OCI-LY1 (cell line): ENCODE data around the gene ATP2B2.

ENCODE experiments used
- H2AFZ ChIP-seq: fragments of 200-600 bp; sonication (generic), shearing (Covaris generic); 2 replicates; pipeline ENCODE4 v1.6.0; 2014; ENCODE audit warnings: antibody characterized with exemption, mild to moderate bottlenecking, low read length
- H3F3A ChIP-seq: fragments of 200-600 bp; sonication (generic), shearing (Covaris generic); 2 replicates; pipeline ENCODE4 v1.6.0; 2014; ENCODE audit warnings: mild to moderate bottlenecking, antibody characterized with exemption, low read length, moderate library complexity; ENCODE audit not compliant: insufficient read depth
- H3K27ac ChIP-seq: fragments of 200-600 bp; sonication (generic); 2 replicates; pipeline ENCODE4 v1.5.1; 2014; ENCODE audit warnings: low read length, mixed run types, mild to moderate bottlenecking, low read depth; ENCODE audit not compliant: poor library complexity, severe bottlenecking
- H3K27me3 ChIP-seq: fragments of 200-600 bp; sonication (generic); 2 replicates; pipeline ENCODE4 v1.6.0; 2014; ENCODE audit warnings: antibody characterized with exemption, mild to moderate bottlenecking, low read length, moderate library complexity; ENCODE audit not compliant: insufficient read depth
- H3K36me3 ChIP-seq: fragments of 200-600 bp; sonication (generic); 2 replicates; pipeline ENCODE4 v1.6.1; 2014; ENCODE audit warnings: mild to moderate bottlenecking, antibody characterized with exemption, low read length, moderate library complexity, mixed read lengths; ENCODE audit not compliant: insufficient read depth
- H3K4me1 ChIP-seq: fragments of 200-600 bp; sonication (generic); 2 replicates; pipeline ENCODE4 v1.5.1; 2014; ENCODE audit warnings: mild to moderate bottlenecking, low read length, moderate library complexity; ENCODE audit not compliant: insufficient read depth, severe bottlenecking
- H3K4me2 ChIP-seq: fragments of 200-600 bp; sonication (generic), shearing (Covaris generic); 2 replicates; pipeline ENCODE4 v1.6.1; 2014; ENCODE audit warnings: low read length
- H3K4me3 ChIP-seq: fragments of 200-600 bp; sonication (generic); 2 replicates; pipeline ENCODE4 v1.5.1; 2014; ENCODE audit warnings: low read length, low read depth, mild to moderate bottlenecking, mixed read lengths; ENCODE audit not compliant: poor library complexity, severe bottlenecking
- H3K79me2 ChIP-seq: fragments of 200-600 bp; shearing (Covaris generic); 2 replicates; pipeline ENCODE4 v1.6.1; 2016; ENCODE audit warnings: mixed run types, low read length, mixed read lengths; ENCODE audit not compliant: insufficient read depth
- H3K9ac ChIP-seq: fragments of 200-600 bp; sonication (generic), shearing (Covaris generic); 2 replicates; pipeline ENCODE4 v1.6.1; 2014; ENCODE audit warnings: mild to moderate bottlenecking, low read length, mixed read lengths
- H3K9me2 ChIP-seq: fragments of 200-600 bp; sonication (generic), shearing (Covaris generic); 2 replicates; pipeline ENCODE4 v1.6.1; 2014; ENCODE audit warnings: low read depth, mild to moderate bottlenecking, low read length, mixed read lengths
- H3K9me3 ChIP-seq: fragments of 200-600 bp; shearing (Covaris generic); 2 replicates; pipeline ENCODE4 v1.6.1; 2014; ENCODE audit warnings: low read length, mixed read lengths
- H4K20me1 ChIP-seq: fragments of 200-600 bp; sonication (generic), shearing (Covaris generic); 2 replicates; pipeline ENCODE4 v1.6.0; 2016; ENCODE audit warnings: mild to moderate bottlenecking, low read length; ENCODE audit not compliant: insufficient read depth
- EZH2 ChIP-seq: fragments of 200-600 bp; sonication (generic), shearing (Covaris generic); IDR thresholded peaks from 2 replicates; pipeline ENCODE4 v1.8.0; 2017; ENCODE audit warnings: borderline replicate concordance, mixed run types, mild to moderate bottlenecking, antibody characterized with exemption, low read length, moderate library complexity, mixed read lengths
- TF ChIP-seq, protein P1 (sequence below): fragments of 200-600 bp; sonication (generic), shearing (Covaris generic); IDR thresholded peaks from 2 replicates; pipeline ENCODE4 v1.5.1; 2017; ENCODE audit warnings: mild to moderate bottlenecking, antibody characterized with exemption, low read length, moderate library complexity, mixed read lengths

Gene ATP2B2

DNA sequence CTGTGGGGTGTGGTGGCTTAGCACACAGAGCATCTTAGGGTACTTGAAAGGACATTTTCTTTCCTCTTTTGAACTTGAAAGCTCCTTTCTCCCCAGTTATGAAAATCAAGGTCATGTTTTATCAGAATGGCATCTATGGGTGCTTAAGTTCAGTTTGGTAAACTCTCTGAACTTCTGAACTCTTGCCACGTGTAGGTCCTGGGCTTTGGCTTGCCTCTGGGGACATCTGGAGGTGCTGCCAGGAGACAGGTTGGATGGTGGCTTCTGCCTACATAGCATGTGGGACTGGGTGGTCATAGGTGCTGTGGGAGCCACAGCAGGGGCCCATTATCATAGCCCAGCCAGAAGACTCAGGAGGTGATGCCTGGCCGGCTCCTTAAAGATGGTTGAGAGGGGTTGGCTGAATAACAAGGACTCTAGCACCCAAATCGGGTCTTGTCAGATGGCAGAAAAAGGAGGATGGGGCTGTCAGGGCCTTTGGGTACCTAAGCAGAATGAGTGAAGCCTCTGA lies 228.2 kb downstream of the ATP2B2 start:
- Histone ChIP-seq H4K20me1 (no peaks in the 10 kb centered on the region), H3K27me3 (no peaks in the 10 kb centered on the region), H3K36me3 (peaks cover 93% of the 10 kb centered on the region), H3K4me3 (no peak overlapping the region), H3K9me2 (no peaks in the 10 kb centered on the region), H3K79me2 (peaks cover 33% of the 10 kb centered on the region), H3F3A (no peaks in the 10 kb centered on the region), H3K9me3 (no peaks in the 10 kb centered on the region), H3K9ac (no peak overlapping the region), H3K4me1 (peaks cover 10% of the 10 kb centered on the region), H3K27ac (no peak overlapping the region), H3K4me2 (no peak overlapping the region), H2AFZ (no peak overlapping the region)
- TF ChIP-seq, protein P1, sequence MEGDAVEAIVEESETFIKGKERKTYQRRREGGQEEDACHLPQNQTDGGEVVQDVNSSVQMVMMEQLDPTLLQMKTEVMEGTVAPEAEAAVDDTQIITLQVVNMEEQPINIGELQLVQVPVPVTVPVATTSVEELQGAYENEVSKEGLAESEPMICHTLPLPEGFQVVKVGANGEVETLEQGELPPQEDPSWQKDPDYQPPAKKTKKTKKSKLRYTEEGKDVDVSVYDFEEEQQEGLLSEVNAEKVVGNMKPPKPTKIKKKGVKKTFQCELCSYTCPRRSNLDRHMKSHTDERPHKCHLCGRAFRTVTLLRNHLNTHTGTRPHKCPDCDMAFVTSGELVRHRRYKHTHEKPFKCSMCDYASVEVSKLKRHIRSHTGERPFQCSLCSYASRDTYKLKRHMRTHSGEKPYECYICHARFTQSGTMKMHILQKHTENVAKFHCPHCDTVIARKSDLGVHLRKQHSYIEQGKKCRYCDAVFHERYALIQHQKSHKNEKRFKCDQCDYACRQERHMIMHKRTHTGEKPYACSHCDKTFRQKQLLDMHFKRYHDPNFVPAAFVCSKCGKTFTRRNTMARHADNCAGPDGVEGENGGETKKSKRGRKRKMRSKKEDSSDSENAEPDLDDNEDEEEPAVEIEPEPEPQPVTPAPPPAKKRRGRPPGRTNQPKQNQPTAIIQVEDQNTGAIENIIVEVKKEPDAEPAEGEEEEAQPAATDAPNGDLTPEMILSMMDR = no peak

DNA sequence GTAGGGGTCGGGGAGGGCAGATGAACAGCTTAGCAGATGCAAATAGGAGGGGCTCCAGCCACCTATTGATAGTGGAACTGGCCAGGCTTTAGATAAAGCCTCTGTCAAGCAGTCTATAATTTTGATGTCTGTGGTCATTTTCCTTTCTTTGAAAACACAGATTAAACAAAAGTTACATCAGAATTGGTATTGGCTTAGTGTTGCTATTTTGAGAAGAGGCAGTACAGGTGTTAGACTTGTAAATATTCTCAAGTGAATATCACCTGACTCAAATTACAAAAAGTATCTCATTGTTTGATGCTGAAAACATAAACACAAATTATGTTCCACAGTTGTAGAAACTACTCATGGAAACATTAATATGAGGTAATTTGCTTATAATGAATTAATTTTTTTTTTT lies 230.8 kb downstream of the ATP2B2 start:
- peaks cover 54% of the 10 kb centered on the region for H3K79me2 ChIP-seq
- H3K27me3 ChIP-seq = no peaks in the 10 kb centered on the region
- no peak for TF ChIP-seq EZH2
- TF ChIP-seq, protein P1 = no peak
- peaks cover 98% of the 10 kb centered on the region for H3K36me3 ChIP-seq
- H3K27ac ChIP-seq = no peak overlapping the region
- no peak overlapping the region for H3K9ac ChIP-seq
- no peaks in the 10 kb centered on the region for H4K20me1 ChIP-seq
- no peak overlapping the region for H3K4me3 ChIP-seq
- H3K9me2 ChIP-seq = no peaks in the 10 kb centered on the region
- H3F3A ChIP-seq = no peaks in the 10 kb centered on the region
- H3K4me1 ChIP-seq = peaks cover 10% of the 10 kb centered on the region
- no peaks in the 10 kb centered on the region for H3K9me3 ChIP-seq
- no peak overlapping the region for H3K4me2 ChIP-seq
- H2AFZ ChIP-seq = no peak overlapping the region
